Kasumi-1 (cell line): ENCODE measurements around the gene CCR2.
"Not testable (repeated sequence)": the region's sequence is repeated elsewhere in the genome, so short reads cannot be mapped to it uniquely, and the experiment has no call there.

ENCODE experiments used
- DNase-seq, 2 experiments: peaks; one replicate each; lab custom pipeline; 2025; lab: John Stamatoyannopoulos, UW

Gene CCR2

DNA sequence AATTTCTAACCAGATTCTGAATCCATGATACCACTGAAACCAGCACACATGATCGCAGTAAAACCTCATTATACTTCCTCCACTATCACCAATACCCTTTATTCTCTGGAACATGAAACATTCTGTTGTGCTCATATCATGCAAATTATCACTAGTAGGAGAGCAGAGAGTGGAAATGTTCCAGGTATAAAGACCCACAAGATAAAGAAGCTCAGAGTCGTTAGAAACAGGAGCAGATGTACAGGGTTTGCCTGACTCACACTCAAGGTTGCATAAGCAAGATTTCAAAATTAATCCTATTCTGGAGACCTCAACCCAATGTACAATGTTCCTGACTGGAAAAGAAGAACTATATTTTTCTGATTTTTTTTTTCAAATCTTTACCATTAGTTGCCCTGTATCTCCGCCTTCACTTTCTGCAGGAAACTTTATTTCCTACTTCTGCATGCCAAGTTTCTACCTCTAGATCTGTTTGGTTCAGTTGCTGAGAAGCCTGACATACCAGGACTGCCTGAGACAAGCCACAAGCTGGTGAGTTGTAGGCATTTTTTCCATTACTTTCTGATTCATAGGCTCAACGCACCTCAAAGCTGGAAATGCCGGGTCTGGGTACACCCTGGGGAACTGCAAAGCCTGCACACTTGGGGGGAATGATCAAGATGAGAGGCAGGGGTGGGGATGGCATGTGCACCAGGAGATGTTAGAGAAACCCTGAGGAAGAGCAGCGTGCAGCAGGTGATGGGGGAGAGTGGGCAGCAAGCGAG lies at the start of gene CCR2:
Gene CCR2 (plus strand): TSS at position 465 of the 764 bp plus-strand sequence. CDS start 3,417 bp downstream, outside the sequence.
- DNase-seq = peak; percentile 16 to 25

DNA sequence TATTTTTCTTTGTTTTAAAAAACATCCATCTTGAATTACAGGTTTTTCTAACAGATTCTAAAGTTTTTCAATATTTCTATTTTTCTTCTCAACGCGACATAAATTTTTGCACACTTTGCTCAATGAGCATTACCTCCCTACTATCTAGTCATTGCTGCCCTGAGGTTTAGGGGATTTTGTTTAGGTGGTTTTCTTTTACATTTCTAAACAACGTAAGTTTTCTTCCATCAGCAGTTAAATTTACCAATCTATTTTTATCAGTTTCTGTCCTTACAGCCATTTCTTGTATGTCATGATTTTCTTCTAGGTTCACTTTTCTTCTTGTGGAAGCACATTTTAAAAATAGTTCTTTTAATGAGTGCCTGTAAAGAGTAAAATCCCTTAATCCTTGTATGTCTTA lies 49.2 kb upstream of the CCR2 start:
- DNase-seq = no peak

DNA sequence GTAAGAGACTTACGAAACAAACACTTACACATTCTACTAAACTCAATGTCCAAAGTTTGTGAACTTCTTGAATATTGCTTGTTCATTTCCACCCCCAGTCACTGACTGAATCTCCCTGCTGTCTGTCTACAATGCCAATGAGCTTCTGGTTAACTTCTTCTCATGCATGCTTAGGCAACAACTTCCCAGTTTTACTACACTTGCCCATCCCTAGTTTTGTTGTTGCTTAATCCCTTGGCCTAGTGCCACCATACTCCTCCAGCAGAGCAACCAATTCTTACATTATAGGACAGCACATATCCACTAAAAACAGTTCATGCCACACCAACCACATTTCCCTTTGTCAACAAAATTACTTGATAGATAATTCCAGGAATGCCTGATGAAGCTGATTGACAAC lies 40.9 kb upstream of the CCR2 start:
- peak; percentile 57 to 67 for DNase-seq

DNA sequence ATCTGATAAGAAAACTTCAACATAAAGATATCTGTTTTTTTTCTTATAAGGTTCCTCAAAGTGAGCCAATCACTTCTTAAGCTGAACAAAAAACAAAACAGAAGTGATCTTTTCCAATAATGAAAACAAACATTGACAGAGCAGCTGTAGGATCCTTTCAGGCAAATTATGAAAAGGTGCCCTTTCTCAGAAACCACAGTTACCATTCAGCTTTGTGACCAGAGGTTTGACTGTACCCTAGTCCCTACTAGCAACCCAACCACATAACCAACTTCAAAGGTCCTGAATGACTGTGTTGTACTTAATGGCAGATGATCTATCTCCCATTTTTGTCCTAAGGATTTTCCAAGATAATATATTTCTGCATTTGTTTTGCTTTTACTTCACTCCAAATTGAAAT lies 39.4 kb upstream of the CCR2 start:
- no peak for DNase-seq

DNA sequence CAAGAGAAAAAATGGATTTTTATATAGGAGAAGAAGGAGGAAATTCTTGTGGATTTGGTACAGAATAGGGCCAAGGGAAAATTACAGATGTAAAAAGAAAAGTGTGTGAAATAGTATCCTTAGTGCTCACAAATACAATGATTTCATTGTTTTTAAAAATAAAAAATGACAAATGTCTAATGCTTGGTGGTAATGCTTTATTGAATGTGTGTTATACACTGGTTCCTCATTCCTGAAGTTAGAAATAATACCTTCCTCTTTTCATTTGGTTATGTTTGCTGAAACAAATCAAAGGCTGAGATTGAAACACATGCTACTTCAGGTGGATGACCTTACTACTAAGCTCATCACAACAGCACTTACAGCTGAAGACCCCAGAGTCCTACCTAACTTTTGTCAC lies 37.7 kb upstream of the CCR2 start:
- DNase-seq = peak in 1 of 2 experiments; percentile 30

DNA sequence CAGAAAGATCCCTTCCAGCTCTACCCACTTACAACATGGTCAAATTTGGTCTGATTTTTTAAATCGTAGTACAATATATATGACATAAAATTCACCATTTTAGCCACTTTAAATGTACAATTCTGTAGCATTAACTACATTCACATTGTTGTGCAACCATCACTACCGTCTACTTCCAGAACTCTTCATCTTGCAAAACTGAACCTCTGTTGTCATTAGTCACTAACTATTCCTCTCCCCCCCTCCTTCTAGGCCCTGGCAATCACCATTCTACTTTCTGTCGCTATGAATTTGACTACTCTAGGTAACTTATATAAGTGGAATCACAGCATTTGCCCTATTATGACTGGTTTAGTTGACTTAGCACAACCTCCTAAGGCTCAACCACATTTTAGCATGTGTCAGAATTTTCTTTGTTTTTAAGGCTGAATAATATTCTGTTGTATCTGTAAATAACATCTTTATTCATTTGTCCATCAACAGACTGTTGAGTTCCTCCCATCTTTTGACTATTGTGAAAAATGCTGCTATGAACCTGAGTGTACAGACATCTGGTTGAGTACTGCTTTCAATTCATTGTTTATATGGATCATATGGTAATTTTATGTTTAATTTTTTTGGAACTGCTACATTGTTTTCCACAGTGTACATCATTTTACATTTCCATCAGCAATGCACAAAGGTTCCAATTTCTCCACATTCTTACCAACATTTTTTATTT lies 35.5 kb upstream of the CCR2 start:
- DNase-seq = no peak

DNA sequence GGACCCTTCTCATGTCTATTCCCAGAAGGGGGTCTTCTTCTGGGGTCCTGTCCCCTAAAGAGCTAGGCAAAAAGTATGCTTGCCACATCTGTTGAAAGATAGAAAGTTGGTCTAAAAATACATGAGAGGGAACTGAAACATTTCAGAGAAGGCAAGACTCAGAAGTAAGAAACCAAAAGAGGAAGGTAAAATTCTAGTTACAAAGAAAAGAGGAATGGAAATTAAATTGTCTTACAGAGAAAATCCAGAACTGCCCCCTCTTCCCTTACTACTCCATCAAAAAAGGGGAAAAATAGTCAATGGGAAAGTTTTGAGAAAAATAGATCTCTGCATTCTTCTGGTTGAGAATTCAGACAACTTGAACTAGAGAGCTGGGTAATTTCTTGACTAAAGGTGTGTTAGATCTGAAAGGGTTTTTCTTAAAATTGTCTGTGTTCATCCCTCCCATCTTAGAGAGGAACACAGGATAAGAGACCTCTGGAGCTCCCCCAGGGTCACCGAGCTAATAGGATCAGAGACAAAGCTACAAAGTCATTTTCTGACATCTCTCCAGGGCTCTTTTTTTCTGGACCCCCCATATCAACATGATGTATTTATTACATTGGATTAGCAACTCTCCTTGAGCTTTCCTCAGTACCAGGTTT lies 32.3 kb upstream of the CCR2 start:
- peak; percentile 42 to 43 for DNase-seq

DNA sequence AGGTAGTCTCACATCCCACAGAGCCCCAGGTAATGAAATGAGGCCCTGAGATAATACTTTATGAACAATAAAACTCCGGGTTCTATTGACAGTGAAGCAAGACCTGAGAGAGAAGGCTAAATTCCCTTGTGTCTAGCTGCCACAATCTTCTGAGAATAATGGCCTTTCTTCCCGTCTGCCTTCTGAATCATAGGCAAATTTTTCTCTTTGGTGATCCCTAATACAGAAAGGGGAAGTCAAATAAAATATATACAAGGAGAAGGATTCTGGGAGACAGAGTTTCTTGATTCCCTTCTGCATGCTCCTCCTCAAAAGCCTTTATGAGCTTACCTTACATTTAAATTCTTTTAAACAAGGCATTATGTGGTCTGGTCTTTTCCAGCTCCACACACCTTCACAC lies 29.9 kb upstream of the CCR2 start:
- DNase-seq = no peak

DNA sequence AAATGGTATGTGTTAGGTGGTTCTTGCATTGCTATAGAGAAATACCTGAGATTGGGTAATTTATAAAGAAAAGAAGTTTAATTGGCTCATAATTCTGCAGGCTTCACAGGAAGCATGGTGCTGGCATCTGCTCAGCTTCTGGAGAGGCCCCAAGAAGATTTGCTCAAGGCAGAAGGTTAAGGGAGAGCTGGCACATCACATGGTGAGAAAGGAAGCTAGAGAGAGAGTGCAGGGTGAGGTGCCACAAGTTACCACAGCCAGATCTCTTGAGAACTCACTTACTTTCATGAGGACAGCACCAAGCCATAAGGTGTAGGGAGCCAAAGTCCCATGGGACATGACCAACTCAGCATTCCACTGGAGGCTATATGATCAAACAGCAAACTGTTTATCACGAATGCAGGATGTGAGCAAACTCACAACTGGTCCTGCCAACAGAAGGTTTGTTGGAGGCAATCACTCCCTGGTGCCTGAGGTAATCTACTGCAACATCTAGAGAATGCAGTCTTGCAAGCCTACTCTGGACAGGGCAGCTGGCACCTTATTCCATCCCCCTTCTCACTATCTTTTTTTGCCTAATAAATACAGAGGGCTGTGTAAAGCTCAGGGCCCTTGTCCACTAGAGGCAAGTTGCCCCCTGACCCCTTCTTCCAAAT lies 28.1 kb upstream of the CCR2 start:
- DNase-seq = no peak

DNA sequence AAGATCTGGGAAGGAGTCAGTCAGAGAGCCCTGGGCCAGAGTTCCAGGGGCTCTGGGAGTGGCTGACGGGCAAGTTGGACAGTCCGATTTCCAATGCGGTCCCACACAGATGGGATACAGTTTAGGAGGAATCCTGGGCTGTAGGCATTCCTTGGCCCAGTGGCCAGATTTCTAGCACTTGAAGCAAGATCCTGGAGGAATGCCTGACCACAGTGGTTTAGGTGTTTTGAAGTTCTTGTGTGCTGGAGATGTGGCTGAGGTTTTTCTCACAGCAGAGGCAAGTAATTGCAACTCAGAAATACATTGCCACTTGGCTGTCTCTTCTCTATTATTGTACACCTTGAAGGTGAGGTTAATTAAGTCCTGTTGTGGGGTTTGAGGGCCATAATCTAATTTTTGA lies 23.2 kb upstream of the CCR2 start:
- DNase-seq = not testable (repeated sequence)

DNA sequence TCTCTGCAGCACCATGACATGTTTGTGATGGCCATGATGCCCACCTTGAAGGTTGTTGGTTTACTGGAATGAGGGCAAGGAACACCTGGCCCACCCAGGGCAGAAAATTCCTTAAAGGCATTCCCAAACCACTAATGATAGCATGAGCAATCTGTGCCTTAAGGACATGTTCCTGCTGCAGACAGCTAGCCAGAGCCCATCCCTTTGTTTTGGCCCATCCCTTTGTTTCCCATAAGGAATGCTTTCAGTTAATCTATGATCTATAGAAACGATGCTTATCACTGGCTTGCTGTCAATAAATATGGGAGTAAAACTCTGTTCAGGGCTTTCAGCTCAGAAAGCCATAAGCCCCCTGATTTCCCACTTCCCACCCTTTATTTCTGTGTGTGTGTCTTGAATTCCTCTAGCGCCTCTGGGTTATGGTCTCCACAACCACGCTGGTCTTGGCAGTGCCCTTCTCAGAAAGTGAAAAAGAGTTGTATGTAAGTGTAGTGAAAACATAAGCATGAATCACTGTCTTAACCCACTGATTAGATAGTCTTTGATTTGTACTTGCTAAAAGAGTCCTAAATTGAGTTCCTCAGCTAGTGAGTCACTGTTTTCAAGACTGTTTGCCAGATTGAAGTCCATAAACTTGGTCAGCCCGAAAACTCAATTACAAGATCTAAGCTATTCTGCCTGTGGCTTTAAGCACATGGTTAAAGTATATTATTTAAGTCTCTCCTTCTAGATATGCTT lies 19.0 kb upstream of the CCR2 start:
- DNase-seq = no peak

DNA sequence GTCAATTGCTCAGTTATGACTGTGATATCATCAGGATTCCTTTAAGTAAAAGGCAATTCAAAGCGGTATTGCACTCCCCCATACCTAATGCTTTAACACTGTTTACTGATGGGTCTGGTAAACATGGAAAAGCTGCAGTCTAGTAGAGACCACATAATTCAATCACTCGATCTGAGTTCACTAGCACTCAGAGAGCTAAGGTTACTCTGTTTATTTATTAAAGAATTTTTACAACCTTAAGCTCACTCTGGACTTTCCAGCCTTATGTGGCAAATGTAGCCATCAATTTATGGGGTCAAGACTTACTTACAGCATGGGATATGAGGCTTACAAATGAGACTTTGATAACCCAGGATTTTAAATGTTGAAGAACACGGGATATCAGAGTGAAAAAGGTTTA lies 18.4 kb upstream of the CCR2 start:
- DNase-seq = no peak

DNA sequence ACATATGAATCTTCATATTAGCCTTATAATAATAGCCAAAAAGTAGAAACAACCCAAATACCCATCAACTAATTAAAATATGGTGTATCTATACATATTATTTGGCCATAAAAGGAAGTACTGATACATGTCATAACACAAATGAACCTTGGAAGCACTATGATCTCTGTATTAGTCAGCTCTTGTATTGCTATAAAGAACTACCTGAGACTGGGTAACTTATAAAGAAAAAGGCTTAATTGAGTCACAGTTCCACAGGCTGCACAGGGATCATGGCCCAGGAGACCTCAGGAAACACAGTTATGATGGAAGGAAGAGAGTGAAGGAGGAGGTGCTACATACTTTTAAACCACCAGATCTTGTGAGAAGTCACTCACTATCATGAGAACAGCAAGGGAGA lies 16.0 kb upstream of the CCR2 start:
- no peak for DNase-seq

DNA sequence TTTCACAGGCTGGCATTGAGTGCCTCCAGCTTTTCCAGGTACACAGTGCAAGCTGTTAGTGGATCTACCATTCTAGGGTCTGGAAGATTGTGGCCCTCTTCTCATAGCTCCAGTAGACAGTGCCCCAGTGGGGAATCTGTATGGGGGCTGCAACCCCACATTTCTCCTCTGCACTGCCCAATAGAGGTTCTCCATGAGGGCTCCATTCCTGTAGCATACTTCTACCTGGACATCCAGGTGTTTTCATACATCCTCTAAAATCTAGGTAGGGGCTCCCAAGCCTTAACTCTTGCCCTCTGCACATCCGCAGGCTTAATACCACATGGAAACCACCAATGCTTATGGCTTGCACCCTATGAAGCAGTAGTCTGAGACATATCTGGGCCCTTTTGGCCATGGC lies 15.1 kb upstream of the CCR2 start:
- DNase-seq = no peak

DNA sequence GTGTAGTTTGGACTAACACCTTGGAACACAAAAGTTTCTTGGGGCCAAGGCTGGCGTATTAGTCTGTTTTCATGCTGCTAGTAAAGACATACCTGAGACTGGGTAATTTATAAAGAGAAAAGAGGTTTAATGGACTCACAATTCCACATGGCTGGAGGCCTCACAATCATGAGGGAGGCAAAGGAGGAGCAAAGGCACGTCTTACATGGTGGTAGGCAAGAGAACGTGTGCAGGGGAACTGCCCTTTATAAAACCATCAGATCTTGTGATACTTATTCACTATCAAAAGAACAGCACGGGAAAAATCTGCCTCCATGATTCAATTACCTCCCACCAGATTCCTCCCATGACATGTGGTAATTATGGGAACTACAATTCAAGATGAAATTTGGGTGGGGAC lies 9.4 kb upstream of the CCR2 start:
- DNase-seq = no peak

DNA sequence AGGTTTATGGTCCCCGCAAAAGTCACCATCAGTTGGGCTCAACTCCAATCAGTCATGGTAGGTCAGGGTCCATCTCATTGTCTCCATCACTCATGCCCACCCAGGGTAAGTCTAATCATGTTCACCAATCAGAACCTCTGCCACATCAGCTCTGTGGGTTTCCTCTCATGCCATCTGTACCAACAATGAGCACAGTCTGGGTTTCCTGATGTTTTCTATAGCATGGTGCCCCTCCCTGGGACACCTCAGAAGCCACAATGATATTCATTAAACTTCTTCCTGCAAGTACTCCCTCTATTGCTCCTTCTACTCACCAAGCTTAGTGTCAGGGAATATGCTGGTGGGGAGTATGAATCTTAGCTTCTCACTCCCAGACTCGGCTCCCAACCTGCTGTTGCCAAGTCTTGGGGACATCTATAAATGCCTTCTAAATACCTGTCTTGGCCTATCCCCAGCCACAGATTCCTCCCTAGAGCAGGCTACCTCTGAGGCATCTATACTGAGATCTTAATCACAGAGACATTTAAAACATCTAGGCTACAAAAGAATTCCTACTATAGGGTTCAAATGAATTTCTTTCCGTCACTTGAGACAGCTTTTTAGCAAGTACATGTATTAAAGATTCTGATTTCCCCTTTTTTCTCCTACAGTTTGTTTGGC lies 5.0 kb upstream of the CCR2 start:
- no peak for DNase-seq

DNA sequence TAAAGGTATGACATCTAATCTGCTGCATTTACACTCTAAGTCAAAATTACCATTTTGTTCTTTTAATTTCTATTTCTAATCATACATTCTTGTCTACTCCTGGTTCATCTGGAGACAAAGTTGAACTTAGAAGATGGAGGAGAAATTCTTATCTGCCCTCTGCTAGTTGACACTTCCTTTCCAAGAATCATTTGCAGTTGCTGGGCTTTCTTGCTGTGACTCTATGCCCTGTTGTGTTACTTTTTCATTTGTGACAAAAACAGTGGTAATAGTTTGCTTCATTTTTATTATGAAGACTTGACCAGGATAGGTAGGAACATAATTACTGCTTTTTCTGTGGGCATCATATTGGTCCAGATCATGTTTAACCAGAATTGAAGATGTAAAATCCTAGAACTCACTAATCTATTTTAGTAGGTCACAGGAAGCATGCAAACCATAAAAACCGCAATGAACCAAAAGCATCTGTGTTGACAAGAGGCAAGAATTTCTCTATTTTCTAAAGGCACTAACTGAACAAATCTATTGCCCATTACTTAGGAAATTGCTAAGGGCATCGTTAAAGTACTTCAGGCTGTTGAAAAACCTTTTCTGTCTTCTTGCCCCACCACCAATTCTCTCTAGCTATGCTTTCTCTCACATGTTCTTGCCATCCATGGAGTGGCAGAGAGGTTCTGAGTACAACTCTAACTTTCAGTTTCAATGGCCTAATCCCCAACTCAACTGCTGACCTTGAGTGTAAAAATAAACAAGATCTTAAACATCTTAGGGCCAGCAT lies 4.2 kb upstream of the CCR2 start:
- DNase-seq = peak; percentile 49 to 67

DNA sequence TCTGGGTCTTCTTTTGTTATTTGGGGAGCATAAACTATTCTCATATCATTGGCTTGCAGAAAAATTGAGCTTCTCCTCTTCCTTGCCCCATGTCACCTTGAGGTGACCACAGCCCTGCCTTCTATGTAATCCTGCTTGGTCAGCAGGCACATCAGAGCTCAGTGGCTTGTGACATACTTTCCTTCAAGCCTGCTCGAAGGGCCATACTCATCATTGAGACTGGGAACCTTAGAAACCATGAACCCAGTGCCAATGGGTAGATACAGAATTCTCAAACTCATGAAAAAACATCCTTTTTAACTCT lies 3.7 kb upstream of the CCR2 start:
- no peak for DNase-seq

DNA sequence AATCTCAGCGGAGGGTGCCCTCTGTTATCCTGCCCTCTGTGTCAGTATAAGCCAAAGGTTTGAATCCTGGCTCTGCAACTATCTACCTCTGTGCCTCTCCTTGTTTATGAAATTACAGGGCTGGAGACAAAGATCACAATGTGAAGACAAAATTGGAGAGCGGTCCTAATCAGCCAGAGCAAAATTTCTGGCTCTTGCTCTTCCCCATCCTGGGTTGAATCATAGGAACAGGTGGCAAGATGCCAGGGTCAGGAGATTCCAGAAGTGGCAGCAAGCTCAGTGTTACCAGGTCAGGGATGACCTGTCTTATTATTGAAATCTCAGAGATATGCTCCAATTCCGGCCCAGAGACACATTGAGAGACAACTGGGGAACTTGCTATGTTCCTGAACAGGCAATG lies 2.3 kb upstream of the CCR2 start:
- DNase-seq = no peak

DNA sequence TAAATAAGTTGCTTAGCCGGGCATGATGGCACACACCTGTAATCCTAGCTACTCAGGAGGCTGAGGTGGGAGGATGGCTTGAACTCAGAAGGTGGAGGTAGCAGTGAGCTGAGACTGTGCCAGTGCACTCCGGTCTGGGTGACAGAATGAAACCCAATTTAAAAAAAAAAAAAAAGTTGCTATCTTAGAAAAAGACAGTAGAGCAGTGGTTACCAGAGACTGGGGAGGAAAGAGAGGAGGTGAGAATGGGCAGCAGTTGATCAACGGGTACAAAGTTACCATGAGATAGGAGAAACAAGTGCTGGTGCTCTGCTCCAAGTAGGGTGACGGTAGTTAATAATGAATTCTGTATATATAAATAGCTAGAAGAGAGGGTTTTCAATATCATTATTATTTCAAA lies 821 bp upstream of the CCR2 start:
- no peak for DNase-seq

DNA sequence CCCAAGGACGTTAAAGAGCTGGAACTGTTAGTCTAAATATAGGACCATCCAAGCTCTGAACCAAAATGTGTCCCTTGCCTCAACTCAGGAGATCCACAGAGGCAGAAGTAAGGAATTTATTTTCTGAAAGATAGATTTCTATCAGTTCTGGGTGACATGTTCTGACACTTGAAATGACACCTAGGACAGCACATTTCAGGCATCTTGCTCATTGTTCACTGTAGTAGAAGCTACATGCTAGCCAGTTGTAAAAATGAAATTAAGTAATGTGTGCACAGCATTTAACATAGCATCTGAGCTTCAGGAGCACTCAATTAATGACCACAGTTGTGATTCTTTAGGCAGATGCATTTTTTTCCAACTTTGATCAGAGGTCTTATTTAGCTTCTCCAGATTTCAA lies 567 bp downstream of the CCR2 start:
- DNase-seq = no peak
